Mesendoderm (in vitro differentiated cells): Measurements from ENCODE around the gene SLIT3.
A peak's percentile ranks its signal among the peaks of the same experiment; 100 is the strongest.

ENCODE experiments used
- DNase-seq: peaks from one replicate; pipeline ENCODE4 v3.0.0; 2013
- H2AK5ac ChIP-seq: 2 replicates; pipeline ENCODE4 v1.6.1; 2013; ENCODE audit warnings: low read length, inconsistent platforms
- H2BK120ac ChIP-seq: 2 replicates; pipeline ENCODE4 v1.6.1; 2013; ENCODE audit warnings: low read depth, mild to moderate bottlenecking, low read length, moderate library complexity, mixed read lengths
- H2BK15ac ChIP-seq: replicated peaks from 2 replicates; pipeline ENCODE4 v1.6.1; 2013; ENCODE audit warnings: low read depth, mild to moderate bottlenecking, moderate library complexity
- H2BK5ac ChIP-seq: 2 replicates; pipeline ENCODE4 v1.6.1; 2013; ENCODE audit warnings: low read length, inconsistent platforms
- H3K18ac ChIP-seq: 2 replicates; pipeline ENCODE4 v1.6.1; 2013; ENCODE audit warnings: mild to moderate bottlenecking, low read length, mixed read lengths
- H3K23ac ChIP-seq: one replicate; pipeline ENCODE4 v1.6.1; 2013; ENCODE audit warnings: low read length
- H3K27ac ChIP-seq: 2 replicates; pipeline ENCODE4 v1.5.1; 2013; ENCODE audit warnings: low read depth, mild to moderate bottlenecking, inconsistent platforms, low read length, moderate library complexity
- H3K27me3 ChIP-seq: 2 replicates; pipeline ENCODE4 v1.6.1; 2013; ENCODE audit warnings: low read length, control low read depth, mild to moderate bottlenecking, inconsistent platforms; ENCODE audit not compliant: insufficient read depth, poor library complexity
- H3K36me3 ChIP-seq: 2 replicates; pipeline ENCODE4 v1.6.1; 2013; ENCODE audit warnings: low read length, inconsistent platforms; ENCODE audit not compliant: control insufficient read depth, insufficient read depth
- H3K4ac ChIP-seq: one replicate; pipeline ENCODE4 v1.6.1; 2013; ENCODE audit warnings: low read depth, mild to moderate bottlenecking, low read length, moderate library complexity
- H3K4me1 ChIP-seq: 2 replicates; pipeline ENCODE4 v1.6.1; 2013; ENCODE audit warnings: low read depth, low read length, inconsistent platforms; ENCODE audit not compliant: control insufficient read depth
- H3K4me2 ChIP-seq: 2 replicates; pipeline ENCODE4 v1.6.1; 2013; ENCODE audit warnings: low read length
- H3K4me3 ChIP-seq: 2 replicates; pipeline ENCODE4 v1.5.1; 2013; ENCODE audit warnings: mild to moderate bottlenecking, low read length
- H3K56ac ChIP-seq: one replicate; pipeline ENCODE4 v1.6.1; 2013; ENCODE audit warnings: low read length
- H3K79me1 ChIP-seq: 2 replicates; pipeline ENCODE4 v1.6.1; 2013; ENCODE audit warnings: low read length, inconsistent platforms
- H3K79me2 ChIP-seq: 2 replicates; pipeline ENCODE4 v1.6.1; 2013; ENCODE audit warnings: mild to moderate bottlenecking, low read length; ENCODE audit not compliant: control insufficient read depth, insufficient read depth
- H3K9ac ChIP-seq: 2 replicates; pipeline ENCODE4 v1.6.1; 2013; ENCODE audit warnings: low read length, inconsistent platforms
- H4K5ac ChIP-seq: one replicate; pipeline ENCODE4 v1.6.1; 2013; ENCODE audit warnings: low read length
- H4K8ac ChIP-seq: one replicate; pipeline ENCODE4 v1.6.1; 2013; ENCODE audit warnings: low read depth, mild to moderate bottlenecking, control low read depth, low read length, moderate library complexity
- WGBS: extraction: QIAGEN DNeasy Blood & Tissue Kit; methylation state at CpG from one replicate; pipeline ENCODE4 v1.1.7; 2013; ENCODE audit warnings: low lambda C conversion rate, missing lambda C conversion rate; ENCODE audit not compliant: insufficient coverage; ENCODE audit errors: extremely low coverage; 5-methylcytosine and 5-hydroxymethylcytosine counted together

The SLIT3 gene

GRCh38 chr5:169009123-169009522, 291.8 kb downstream of the SLIT3 start:
- no peak overlapping the region for H3K4me2 ChIP-seq
- no peak overlapping the region for H3K9ac ChIP-seq
- H3K4me3 ChIP-seq: no peak overlapping the region
- no peak overlapping the region for H3K23ac ChIP-seq
- no peak for DNase-seq
- H2BK5ac ChIP-seq: no peak overlapping the region
- H4K5ac ChIP-seq: no peak overlapping the region
- H3K4ac ChIP-seq: no peak overlapping the region
- no peak overlapping the region for H2BK15ac ChIP-seq
- H2AK5ac ChIP-seq: no peak overlapping the region
- no peaks in the 10 kb centered on the region for H3K36me3 ChIP-seq
- no peak overlapping the region for H2BK120ac ChIP-seq
- WGBS: no CpG with 5 or more reads among the region's 5 CpGs
- H4K8ac ChIP-seq: no peak overlapping the region
- H3K27ac ChIP-seq: no peak overlapping the region
- H3K18ac ChIP-seq: no peak overlapping the region
- no peaks in the 10 kb centered on the region for H3K79me1 ChIP-seq
- H3K4me1 ChIP-seq: no peaks in the 10 kb centered on the region
- H3K79me2 ChIP-seq: no peaks in the 10 kb centered on the region
- no peak overlapping the region for H3K56ac ChIP-seq
- no peaks in the 10 kb centered on the region for H3K27me3 ChIP-seq

- Histone ChIP-seq H3K4me1 (no peaks in the 10 kb centered on the region), H3K79me2 (no peaks in the 10 kb centered on the region), H3K4ac (no peak overlapping the region), H2BK5ac (no peak overlapping the region), H4K8ac (no peak overlapping the region), H3K4me3 (no peak overlapping the region), H3K4me2 (no peak overlapping the region), H3K9ac (no peak overlapping the region), H3K36me3 (no peaks in the 10 kb centered on the region), H2AK5ac (no peak overlapping the region), H2BK120ac (no peak overlapping the region), H4K5ac (no peak overlapping the region), H3K23ac (no peak overlapping the region), H3K18ac (no peak overlapping the region), H3K56ac (no peak overlapping the region), H3K79me1 (no peaks in the 10 kb centered on the region), H3K27ac (no peak overlapping the region), H3K27me3 (no peaks in the 10 kb centered on the region), H2BK15ac (no peak overlapping the region)
- no CpG with 5 or more reads among the region's 8 CpGs for WGBS
- peak; percentile 24 for DNase-seq
Observed at GRCh38 chr5:169006842-169007790, 293.8 kb downstream of the SLIT3 start.

- Histone ChIP-seq H4K8ac (no peak overlapping the region), H3K79me2 (no peaks in the 10 kb centered on the region), H3K4ac (no peak overlapping the region), H3K79me1 (no peaks in the 10 kb centered on the region), H3K36me3 (no peaks in the 10 kb centered on the region), H3K4me3 (no peak overlapping the region), H3K27me3 (no peaks in the 10 kb centered on the region), H2BK15ac (no peak overlapping the region), H3K4me2 (no peak overlapping the region), H3K23ac (no peak overlapping the region), H3K4me1 (no peaks in the 10 kb centered on the region), H2BK120ac (no peak overlapping the region), H3K18ac (no peak overlapping the region), H3K56ac (no peak overlapping the region), H2BK5ac (no peak overlapping the region), H3K27ac (no peak overlapping the region), H4K5ac (no peak overlapping the region), H2AK5ac (no peak overlapping the region), H3K9ac (no peak overlapping the region)
- WGBS: no CpG with 5 or more reads among the region's 4 CpGs
- peak; percentile 68 for DNase-seq
Observed at GRCh38 chr5:169004551-169004950, 296.4 kb downstream of the SLIT3 start.

- Histone ChIP-seq H2BK15ac (no peak overlapping the region), H4K8ac (no peak overlapping the region), H3K9ac (no peak overlapping the region), H3K79me1 (no peaks in the 10 kb centered on the region), H3K18ac (no peak overlapping the region), H3K79me2 (no peaks in the 10 kb centered on the region), H3K4ac (no peak overlapping the region), H3K23ac (no peak overlapping the region), H3K56ac (no peak overlapping the region), H2AK5ac (no peak overlapping the region), H3K27me3 (no peaks in the 10 kb centered on the region), H2BK5ac (no peak overlapping the region), H4K5ac (no peak overlapping the region), H3K4me1 (no peaks in the 10 kb centered on the region), H3K27ac (no peak overlapping the region), H3K36me3 (no peaks in the 10 kb centered on the region), H2BK120ac (no peak overlapping the region), H3K4me3 (no peak overlapping the region), H3K4me2 (no peak overlapping the region)
- peak; percentile 47 for DNase-seq
- no CpG with 5 or more reads among the region's 11 CpGs for WGBS
Observed at GRCh38 chr5:169003721-169004541, 297.0 kb downstream of the SLIT3 start.

GRCh38 chr5:169002953-169003555, 297.9 kb downstream of the SLIT3 start:
- no peak overlapping the region for H3K23ac ChIP-seq
- H4K8ac ChIP-seq: no peak overlapping the region
- H3K27ac ChIP-seq: no peak overlapping the region
- H2AK5ac ChIP-seq: no peak overlapping the region
- H3K4me2 ChIP-seq: no peak overlapping the region
- no peaks in the 10 kb centered on the region for H3K4me1 ChIP-seq
- no peak overlapping the region for H3K9ac ChIP-seq
- no peaks in the 10 kb centered on the region for H3K79me2 ChIP-seq
- no peak overlapping the region for H3K56ac ChIP-seq
- H3K27me3 ChIP-seq: no peaks in the 10 kb centered on the region
- no peak overlapping the region for H3K18ac ChIP-seq
- WGBS: no CpG with 5 or more reads among the region's 6 CpGs
- H3K4ac ChIP-seq: no peak overlapping the region
- no peak overlapping the region for H2BK15ac ChIP-seq
- no peaks in the 10 kb centered on the region for H3K36me3 ChIP-seq
- H3K4me3 ChIP-seq: no peak overlapping the region
- no peak overlapping the region for H2BK120ac ChIP-seq
- H2BK5ac ChIP-seq: no peak overlapping the region
- no peak for DNase-seq
- H3K79me1 ChIP-seq: no peaks in the 10 kb centered on the region
- H4K5ac ChIP-seq: no peak overlapping the region
